Brain microvascular endothelial cell (primary cell): ENCODE results near the gene NR2F6.

Source experiments
- DNase-seq: peaks from one replicate; pipeline ENCODE4 v3.0.0-alpha.2; 2020
- H3K27ac ChIP-seq: fragments of 250-450 bp; sonication (Bioruptor Pico); 2 replicates; pipeline ENCODE4 v1.5.1; 2020; ENCODE audit warnings: mild to moderate bottlenecking, moderate library complexity
- H3K27me3 ChIP-seq: fragments of 250-450 bp; sonication (Bioruptor Pico); replicated peaks from 2 replicates; pipeline ENCODE4 v1.5.1; 2020; ENCODE audit warnings: mild to moderate bottlenecking
- H3K36me3 ChIP-seq: fragments of 250-450 bp; sonication (Bioruptor Pico); replicated peaks from 2 replicates; pipeline ENCODE4 v1.5.1; 2020; ENCODE audit warnings: mild to moderate bottlenecking
- H3K4me3 ChIP-seq: 2 replicates; pipeline ENCODE4 v1.5.1; 2011; ENCODE audit warnings: low read depth, mild to moderate bottlenecking, control low read depth, low read length, moderate library complexity
- CTCF ChIP-seq: IDR thresholded peaks from 2 replicates; pipeline ENCODE4 v1.5.1; 2011; ENCODE audit warnings: low read depth, mild to moderate bottlenecking, moderate library complexity, low read length, control low read depth, inconsistent platforms; ENCODE audit errors: missing control alignments
- in situ Hi-C: cut with HindIII; loops from 2 replicates; pipeline ENCODE4 v1.10.0; 2017; ENCODE audit warnings: low sequenced_read_pairs, low pct_ligation_motif_present

The NR2F6 gene

GRCh38 chr19:17266975-17267788 lies 21.5 kb upstream of the NR2F6 start, which contains the start of gene BABAM1:
TSS of gene BABAM1 (plus strand) at chr19:17267443. CDS start at chr19:17268807, 1,364 bp downstream.
- Histone ChIP-seq H3K36me3 (peaks cover 26% of the 10 kb centered on the region), H3K4me3 (peak within 1 kb of the TSS; percentile 97), H3K27ac (peak within 1 kb of the TSS; percentile 60), H3K27me3 (no peaks in the 10 kb centered on the region)
- in situ Hi-C loops = no loop called here
- DNase-seq = peak; percentile 100
- TF ChIP-seq CTCF = no peak

- in situ Hi-C loops = no loop called here
- H3K36me3 ChIP-seq = peaks cover 20% of the 10 kb centered on the region
- H3K4me3 ChIP-seq = no peak overlapping the region
- DNase-seq = no peak
- TF ChIP-seq CTCF = no peak
- no peaks in the 10 kb centered on the region for H3K27me3 ChIP-seq
- no peak overlapping the region for H3K27ac ChIP-seq
Measured at GRCh38 chr19:17266589-17266974, 20.9 kb upstream of the NR2F6 start.

GRCh38 chr19:17266026-17266425 lies 20.3 kb upstream of the NR2F6 start:
- Histone ChIP-seq H3K27me3 (no peaks in the 10 kb centered on the region), H3K36me3 (peaks cover 15% of the 10 kb centered on the region), H3K4me3 (no peak overlapping the region), H3K27ac (no peak overlapping the region)
- no peak for TF ChIP-seq CTCF
- DNase-seq = no peak
- in situ Hi-C loops = no loop called here

GRCh38 chr19:17264641-17264979 lies 18.9 kb upstream of the NR2F6 start, which contains the start of gene USHBP1:
TSS of gene USHBP1 (minus strand) at chr19:17264745. CDS start at chr19:17264299, 446 bp downstream.
- in situ Hi-C loops = no loop called here
- no peak within 1 kb of the TSS for H3K27ac ChIP-seq
- H3K36me3 ChIP-seq = peaks cover 9% of the 10 kb centered on the region
- H3K4me3 ChIP-seq = no peak within 1 kb of the TSS
- H3K27me3 ChIP-seq = no peaks in the 10 kb centered on the region
- DNase-seq = no peak
- no peak for TF ChIP-seq CTCF

- H3K4me3 ChIP-seq = no peak overlapping the region
- H3K27me3 ChIP-seq = no peaks in the 10 kb centered on the region
Measured at GRCh38 chr19:17263712-17264640, 18.3 kb upstream of the NR2F6 start.

More at GRCh38 chr19:17263712-17264640, 18.3 kb upstream of the NR2F6 start:
- TF ChIP-seq CTCF = no peak
- H3K36me3 ChIP-seq = peaks cover 4% of the 10 kb centered on the region
- in situ Hi-C loops = no loop called here
- no peak for DNase-seq
- no peak overlapping the region for H3K27ac ChIP-seq
